H1 (cell line): ENCODE data around the gene FOXI1. TPM values are rescaled to one million over a fixed set of nuclear protein-coding genes. Genes with fewer than 3 reads are reported as not detected.

ENCODE experiments used
- CTBP2 ChIP-seq: IDR thresholded peaks from 2 replicates; pipeline ENCODE4 v1.7.0; 2011; ENCODE audit warnings: borderline replicate concordance, mild to moderate bottlenecking, moderate library complexity, mixed read lengths, low read length; ENCODE audit not compliant: insufficient read depth, insufficient read length
- JUND ChIP-seq: IDR thresholded peaks from 2 replicates; pipeline ENCODE4 v1.6.1; 2011; ENCODE audit warnings: mild to moderate bottlenecking, improper control_type of control experiment, low read length
- polyA plus RNA-seq, 7 experiments: library from polyadenylated mRNA; depleted of rRNA in 3 of 7; stranded (reverse) in 5 of 7; unstranded in 2 of 7; fragments of >200 nt in 5 of 7; fragments of 200-250 nt in 2 of 7; gene quantifications; 1 replicate in 5 of 7; 2 replicates in 1 of 7; 4 replicates in 1 of 7; pipeline versions ENCODE4 v1.2.1 to v1.2.3, GENCODE V29; 2011 to 2013; ENCODE audit warnings: missing spikeins in 2 of 7, mixed read lengths in 2 of 7
- total RNA-seq: library from RNA; stranded (reverse); fragmentation: NEBNext Ultra II Directional; extraction: Animal tissue kit (Norgen Biotek cat#: 25700); gene quantifications from 2 replicates; pipeline ENCODE4 v1.2.1, GENCODE V29; 2021

FOXI1 gene
- total and polyA plus RNA-seq, 2 of the 8 experiments (the other 6 are each of a cell fraction or from before 2014, with no cell fraction given) = not detected

- TF ChIP-seq JUND = no peak
- no peak for TF ChIP-seq CTBP2
Measured at GRCh38 chr5:170147753-170148264, 42.1 kb downstream of the FOXI1 start (continued).
